CD4-positive, alpha-beta T cell (primary cell): Measurements from ENCODE around the gene MBD3L4. TPM values are rescaled to one million over a fixed set of nuclear protein-coding genes. Genes with fewer than 3 reads are reported as not detected.
A peak's percentile ranks its signal among the peaks of the same experiment; 100 is the strongest.

Experiments used
- ATAC-seq: fragments of 200-7000 bp; cut with Tn5 transposase; one replicate; pipeline ENCODE4 v1.10.0; 2022; ENCODE audit warnings: mild to moderate bottlenecking; ENCODE audit not compliant: poor library complexity
- CTCF ChIA-PET: fragments of 350-600 bp; sonication (Branson Sonifier 250); formaldehyde crosslinking; loops from one replicate; lab custom pipeline; 2021; ENCODE audit warnings: antibody characterized with exemption, inconsistent platforms; lab: Charles Lee
- POLR2A ChIA-PET: fragments of 350-600 bp; sonication (Branson Sonifier 250); formaldehyde crosslinking; loops from one replicate; lab custom pipeline; 2021; ENCODE audit warnings: antibody characterized with exemption, inconsistent platforms; lab: Charles Lee
- DNase-seq, 14 experiments: peaks; one replicate each; pipeline ENCODE4 v3.0.0-alpha.2; 2013 to 2020; ENCODE audit warnings: mixed read lengths in 2 of 14
- H3K27ac ChIP-seq, 2 donors: one replicate each; pipeline versions ENCODE4 v1.5.1 to v1.7.0; 2013; ENCODE audit warnings: low read length in 2 of 2, low read depth in 1 of 2, mild to moderate bottlenecking in 1 of 2
- H3K27me3 ChIP-seq, 2 experiments: 1 replicate in 1 of 2; 2 replicates in 1 of 2; pipeline versions ENCODE4 v1.6.1 to v1.7.0; 2013; ENCODE audit warnings: low read length in 2 of 2, control low read depth in 1 of 2, mild to moderate bottlenecking in 1 of 2, moderate library complexity in 1 of 2; ENCODE audit not compliant: insufficient read depth in 2 of 2, control insufficient read depth in 1 of 2
- H3K36me3 ChIP-seq: one replicate; pipeline ENCODE4 v1.6.1; 2013; ENCODE audit warnings: low read length, control low read depth; ENCODE audit not compliant: insufficient read depth
- H3K4me1 ChIP-seq: one replicate; pipeline ENCODE4 v1.6.1; 2013; ENCODE audit warnings: low read length, control low read depth; ENCODE audit not compliant: insufficient read depth
- H3K4me3 ChIP-seq: one replicate; pipeline ENCODE4 v1.5.1; 2013; ENCODE audit warnings: mild to moderate bottlenecking, low read length, moderate library complexity
- H3K9me3 ChIP-seq, 2 experiments: 1 replicate in 1 of 2; 2 replicates in 1 of 2; pipeline versions ENCODE4 v1.6.1 to v1.7.0; 2013; ENCODE audit warnings: low read length in 2 of 2, mild to moderate bottlenecking in 2 of 2, control low read depth in 1 of 2, moderate library complexity in 1 of 2; ENCODE audit not compliant: control insufficient read depth in 1 of 2, insufficient read depth in 1 of 2
- H3K27ac Mint-ChIP-seq: one replicate; pipeline ENCODE4 v1.8.0; 2020; ENCODE audit warnings: mixed read lengths
- H3K27me3 Mint-ChIP-seq: one replicate; pipeline ENCODE4 v1.8.0; 2021; ENCODE audit warnings: mixed read lengths
- H3K36me3 Mint-ChIP-seq: one replicate; pipeline ENCODE4 v1.8.0; 2021; ENCODE audit warnings: low read depth, mixed read lengths
- H3K4me1 Mint-ChIP-seq: one replicate; pipeline ENCODE4 v1.8.0; 2021; ENCODE audit warnings: low read depth, mixed read lengths
- H3K4me3 Mint-ChIP-seq: one replicate; pipeline ENCODE4 v1.8.0; 2020; ENCODE audit warnings: mild to moderate bottlenecking, mixed read lengths
- H3K9me3 Mint-ChIP-seq: one replicate; pipeline ENCODE4 v1.8.0; 2020; ENCODE audit warnings: mixed read lengths
- CTCF ChIP-seq: fragments of 200-600 bp; IDR thresholded peaks from one replicate; pipeline ENCODE4 v1.8.0; 2022; ENCODE audit warnings: antibody characterized with exemption, mild to moderate bottlenecking
- intact Hi-C, 2 experiments: fragments of 100-400 bp; cut with DNase I in 1 of 2; cut with micrococcal nuclease in 1 of 2; formaldehyde crosslinking; loops; one replicate each; pipeline versions ENCODE4 v1.15.1 to v1.9.0; 2023 to 2025; cut with DNase I, micrococcal nuclease
- total RNA-seq, 174 experiments: library from RNA in 2 of 174; stranded (reverse) in 2 of 174; gene quantifications; one replicate each; pipeline ENCODE4 v1.2.3 and lab custom pipeline; 2021 to 2026

MBD3L4 gene
- total RNA-seq, 2 experiments from 2014 or later: not detected

GRCh38 chr19:6999933-7000332, 40.0 kb downstream of the MBD3L4 start:
- intact Hi-C loops: no loop called here
- DNase-seq: peak in 1 of 14 experiments; percentile 21
- CTCF ChIA-PET: no interaction called here
- Histone ChIP-seq H3K27me3 (no peaks in the 10 kb centered on the region), H3K4me3 (no peak overlapping the region), H3K9me3 (peaks cover 0 to under 1% of the 10 kb centered on the region in 2 experiments), H3K36me3 (no peaks in the 10 kb centered on the region), H3K27ac (no peak overlapping the region), H3K4me1 (no peaks in the 10 kb centered on the region)
- ATAC-seq: no peak
- TF ChIP-seq CTCF: no peak
- H3K9me3 Mint-ChIP-seq: peaks cover 8% of the 10 kb centered on the region
- H3K4me1 Mint-ChIP-seq: peaks cover 41% of the 10 kb centered on the region
- POLR2A ChIA-PET: interaction anchor here (0.7 kb wide), 1 partner anchor 69 kb away, joined by 3 read pairs; no protein-coding TSS in a partner anchor
- H3K36me3 Mint-ChIP-seq: peaks cover 8% of the 10 kb centered on the region
- no peak overlapping the region for H3K27ac Mint-ChIP-seq
- no peak overlapping the region for H3K4me3 Mint-ChIP-seq
- H3K27me3 Mint-ChIP-seq: no peaks in the 10 kb centered on the region

GRCh38 chr19:6997679-6998445, 42.1 kb downstream of the MBD3L4 start:
- intact Hi-C loops: no loop called here
- Mint-ChIP-seq H3K9me3 (peaks cover 8% of the 10 kb centered on the region), H3K4me1 (peaks cover 42% of the 10 kb centered on the region), H3K4me3 (peak overlapping the region; percentile 85), H3K27ac (peak overlapping the region; percentile 69), H3K36me3 (peaks cover 11% of the 10 kb centered on the region), H3K27me3 (no peaks in the 10 kb centered on the region)
- Histone ChIP-seq H3K9me3 (no peaks in the 10 kb centered on the region), H3K4me3 (peak overlapping the region; percentile 34), H3K4me1 (no peaks in the 10 kb centered on the region), H3K27me3 (no peaks in the 10 kb centered on the region), H3K27ac (no peak overlapping the region), H3K36me3 (no peaks in the 10 kb centered on the region)
- ChIA-PET CTCF (no interaction called here), POLR2A (interaction anchor here (0.8 to 1.0 kb wide), 2 partner anchors 11 to 73 kb away, joined by 5 read pairs; partner anchors contain the start of gene ZNF557)
- DNase-seq: peak in 4 of 14 experiments; percentile 17 to 39 (median 28)
- peak; percentile 43 for ATAC-seq
- no peak for TF ChIP-seq CTCF

GRCh38 chr19:6996810-6997209, 43.2 kb downstream of the MBD3L4 start:
- H3K27me3 ChIP-seq: no peaks in the 10 kb centered on the region
- no peak for TF ChIP-seq CTCF
- H3K4me1 ChIP-seq: no peaks in the 10 kb centered on the region
- ATAC-seq (no peak), DNase-seq (no peak)
- intact Hi-C loops: no loop called here
- ChIA-PET POLR2A (no interaction called here), CTCF (no interaction called here)
- H3K4me3 ChIP-seq: peak overlapping the region; percentile 34
- H3K36me3 Mint-ChIP-seq: peaks cover 11% of the 10 kb centered on the region
- no peaks in the 10 kb centered on the region for H3K9me3 ChIP-seq
- peaks cover 8% of the 10 kb centered on the region for H3K9me3 Mint-ChIP-seq
- H3K27ac Mint-ChIP-seq: peak overlapping the region; percentile 69
- no peaks in the 10 kb centered on the region for H3K27me3 Mint-ChIP-seq
- H3K36me3 ChIP-seq: no peaks in the 10 kb centered on the region
- peaks cover 42% of the 10 kb centered on the region for H3K4me1 Mint-ChIP-seq
- H3K27ac ChIP-seq: no peak overlapping the region
- H3K4me3 Mint-ChIP-seq: peak overlapping the region; percentile 85
